ENCODE results near the gene EPS8. TPM values are rescaled to one million over a fixed set of nuclear protein-coding genes. Genes with fewer than 3 reads are reported as not detected.

Gene EPS8
- polyA plus RNA-seq, 4 donors, result 61.1 to 65.8 (median 61.9) TPM

DNA sequence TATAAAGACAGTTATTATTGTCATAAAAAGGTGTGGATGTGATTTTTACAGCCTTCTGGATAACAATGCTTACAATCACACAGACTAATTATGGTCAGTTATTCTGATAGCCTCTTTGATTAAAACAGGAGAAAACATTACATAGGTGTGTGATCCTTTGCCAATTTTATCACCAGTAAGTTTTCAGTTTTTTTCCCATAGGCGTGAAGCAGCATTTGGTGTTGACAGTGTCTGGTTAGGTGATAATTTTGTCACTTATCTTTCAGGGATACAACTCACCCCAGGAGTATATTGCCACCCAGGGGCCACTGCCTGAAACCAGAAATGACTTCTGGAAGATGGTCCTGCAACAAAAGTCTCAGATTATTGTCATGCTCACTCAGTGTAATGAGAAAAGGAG, 208.8 kb downstream of the EPS8 start:
- DNase-seq (ENCODE audit: low read depth in 4 of 4, low spot score in 3 of 4), result no peak

DNA sequence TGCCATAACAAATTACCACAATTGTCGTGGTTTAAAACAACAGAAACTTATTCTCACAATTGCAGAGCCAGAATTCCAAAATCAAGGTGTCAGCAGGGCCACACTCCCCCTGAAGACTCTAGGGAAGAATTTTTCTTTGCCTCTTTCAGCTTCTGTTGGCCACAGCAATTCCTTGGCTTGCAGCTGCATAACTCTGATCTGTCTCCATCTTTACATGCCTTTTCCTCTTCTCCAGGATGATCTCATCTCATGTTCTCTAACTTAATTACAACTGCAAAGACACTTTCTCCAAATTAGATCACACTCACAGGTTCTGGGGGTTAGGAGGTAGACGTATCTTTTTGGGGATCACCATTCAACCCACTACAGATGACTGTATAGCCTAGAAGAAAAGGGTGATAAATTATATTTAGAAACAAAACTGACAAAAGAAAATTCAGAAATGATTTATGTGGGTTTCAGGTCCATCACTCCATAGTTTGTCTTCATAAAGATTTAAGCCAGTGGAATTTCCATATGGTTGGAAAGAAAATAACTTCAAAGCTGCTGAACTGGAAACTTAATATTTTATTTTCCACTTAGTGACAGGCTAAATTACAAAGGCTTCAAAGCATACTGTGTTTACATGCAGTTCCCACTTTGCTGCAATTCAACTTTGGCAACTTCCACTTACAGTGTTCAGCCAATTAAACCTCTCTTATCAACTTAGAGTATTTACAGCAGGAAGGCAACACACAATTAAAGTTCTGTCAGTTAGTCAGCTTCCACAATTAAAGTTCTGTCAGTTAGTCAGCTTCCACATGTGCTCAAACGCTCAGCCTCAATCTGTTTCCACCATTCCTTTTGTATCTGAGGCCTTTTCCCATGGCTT, 213.3 kb downstream of the EPS8 start:
- DNase-seq (ENCODE audit: low read depth in 4 of 4, low spot score in 3 of 4), result no peak

DNA sequence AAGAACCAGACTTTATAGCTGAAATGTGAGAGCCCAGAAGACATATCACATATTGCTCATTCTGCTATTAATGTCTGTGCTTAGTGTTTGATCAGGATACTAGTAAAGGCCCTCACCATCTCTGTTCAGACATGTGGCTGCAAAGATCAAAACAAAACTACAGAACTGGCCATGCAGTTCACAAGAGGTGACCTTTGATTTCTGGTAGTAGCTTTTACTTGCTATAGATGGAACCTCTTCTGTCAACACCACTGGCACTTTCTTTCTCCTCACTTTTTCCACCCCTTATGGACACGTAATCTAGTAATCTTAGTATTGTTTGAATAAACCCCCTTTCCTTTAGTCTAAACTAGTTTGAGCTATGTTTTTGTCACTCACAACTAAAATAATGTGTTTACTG, 214.8 kb downstream of the EPS8 start:
- DNase-seq (ENCODE audit: low read depth in 4 of 4, low spot score in 3 of 4), result no peak

Other genes with a start within 250 kb of the EPS8 start
- gene STRAP, start 93.0 kb upstream of the EPS8 start, polyA plus RNA-seq (ENCODE audit: insufficient read length in 4 of 4), result 100 to 1,000 TPM; 134 to 221 (median 183) TPM
- 10 to 100 TPM; 34.1 to 50.7 (median 47.5) TPM for gene DERA, start 121.9 kb upstream of the EPS8 start, polyA plus RNA-seq (ENCODE audit: insufficient read length in 4 of 4)